GM10248 (cell line): ENCODE results near the gene RFK.

Experiments
- CTCF ChIA-PET: fragments of 300-600 bp; sonication (Branson Sonifier 250); formaldehyde crosslinking; extraction: SDS; loops from one replicate; lab custom pipeline; 2021; ENCODE audit warnings: antibody characterized with exemption; lab: Yijun Ruan, JAX
- POLR2A ChIA-PET: fragments of 350-650 bp; sonication (Branson Sonifier 250); formaldehyde crosslinking; extraction: SDS; loops from one replicate; lab custom pipeline; 2020; ENCODE audit warnings: antibody characterized with exemption; lab: Yijun Ruan, JAX
- DNase-seq: peaks from one replicate; pipeline ENCODE4 v3.0.0; 2012; ENCODE audit errors: extremely low spot score
- CTCF ChIP-seq: IDR thresholded peaks from 2 replicates; pipeline ENCODE4 v1.5.1; 2012; ENCODE audit warnings: mild to moderate bottlenecking, low read depth; ENCODE audit errors: extremely low read depth, missing control alignments, control extremely low read depth

RFK gene

GRCh38 chr9:76374783-76375559, 19.3 kb downstream of the RFK start:
- ChIA-PET CTCF (interaction anchor here (0.7 to 1.3 kb wide), 5 partner anchors 8 to 84 kb away, joined by 3 read pairs; partner anchors contain the start of genes GCNT1 and RFK), POLR2A (no interaction called here)
- DNase-seq, result no peak
- no peak for TF ChIP-seq CTCF

DNA sequence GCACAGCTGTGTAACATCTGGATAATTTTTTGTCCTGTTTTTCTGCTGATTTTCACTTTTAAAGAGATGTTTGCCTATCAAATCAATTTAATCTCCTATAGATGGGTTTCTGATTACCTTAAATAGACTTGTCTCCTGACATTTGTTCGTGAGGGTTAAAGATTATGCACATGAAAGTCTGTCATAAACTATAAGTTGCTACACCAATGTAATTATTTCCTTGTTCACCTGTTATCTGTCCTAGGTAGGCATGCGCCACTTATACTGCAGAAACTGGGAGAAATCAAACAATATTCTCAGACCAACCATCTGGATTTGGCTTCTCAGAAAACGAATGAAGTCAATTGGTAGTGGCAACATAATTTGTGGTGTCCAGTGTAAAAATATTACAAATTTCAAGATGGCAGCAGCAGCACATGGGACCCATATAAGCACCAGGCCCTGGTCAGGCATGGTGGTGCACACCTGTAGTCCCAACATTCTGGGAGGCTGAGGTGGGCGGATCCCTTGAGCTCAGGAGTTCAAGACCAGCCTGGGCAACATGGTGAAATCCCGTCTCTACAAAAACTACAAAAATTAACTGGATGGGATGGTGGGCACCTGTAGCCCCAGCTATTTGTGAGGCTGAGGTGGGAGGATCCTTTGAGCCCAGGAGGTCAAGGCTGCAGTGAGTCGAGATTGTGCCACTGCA, 20.3 kb downstream of the RFK start:
- POLR2A ChIA-PET, result no interaction called here

GRCh38 chr9:76373173-76373783, 20.9 kb downstream of the RFK start:
- ChIA-PET CTCF (interaction anchor here (2.1 kb wide), 1 partner anchor 11 kb away, joined by 5 read pairs; no protein-coding TSS in a partner anchor), POLR2A (no interaction called here)
- TF ChIP-seq CTCF, result no peak
- DNase-seq, result no peak

More for the DNA sequence above, 20.3 kb downstream of the RFK start:
- CTCF ChIA-PET, result interaction anchor here (0.9 to 1.0 kb wide), 2 partner anchors 19 to 85 kb away, joined by 3 read pairs; partner anchors contain the start of gene GCNT1
- no peak for DNase-seq
- TF ChIP-seq CTCF, result no peak

DNA sequence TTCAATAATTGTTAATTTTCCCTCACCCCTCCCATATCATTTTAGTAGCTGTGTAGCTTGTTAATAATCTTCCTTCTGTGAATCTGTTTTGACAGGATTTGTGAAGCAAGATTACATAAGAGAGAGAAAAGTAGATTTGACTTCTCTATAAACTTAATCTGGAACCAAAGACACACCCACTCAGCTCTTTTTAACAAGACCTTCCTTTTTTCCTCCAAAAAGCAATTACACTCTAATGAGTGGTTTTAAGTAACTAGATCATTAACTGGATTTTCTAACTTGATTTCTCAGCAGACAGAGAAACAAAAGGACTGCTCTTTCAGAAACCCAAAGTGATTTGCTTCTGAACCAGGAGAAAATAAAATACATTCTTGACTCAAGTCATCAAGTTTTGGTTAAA, 21.9 kb downstream of the RFK start:
- no peak for TF ChIP-seq CTCF
- POLR2A ChIA-PET, result no interaction called here
- DNase-seq, result no peak
- CTCF ChIA-PET, result interaction anchor here (1.4 to 2.1 kb wide), 2 partner anchors 12 to 90 kb away, joined by 3 to 5 read pairs; no protein-coding TSS in a partner anchor

- DNase-seq, result no peak
- no peak for TF ChIP-seq CTCF
- CTCF ChIA-PET, result interaction anchor here (1.4 to 2.1 kb wide), 2 partner anchors 12 to 90 kb away, joined by 3 to 5 read pairs; no protein-coding TSS in a partner anchor
- POLR2A ChIA-PET, result no interaction called here
Measured at GRCh38 chr9:76371901-76372300, 22.3 kb downstream of the RFK start.
